Esophagus (tissue), 2 donors: ENCODE data around the gene BLOC1S4. TPM values are rescaled to one million over a fixed set of nuclear protein-coding genes. Genes with fewer than 3 reads are reported as not detected.

Experiments used
- H3K27ac ChIP-seq, 2 donors: one replicate each; pipeline ENCODE4 v1.5.1; 2013; ENCODE audit warnings: low read depth in 2 of 2, mild to moderate bottlenecking in 2 of 2, inconsistent platforms in 1 of 2, low read length in 1 of 2, moderate library complexity in 1 of 2
- H3K27me3 ChIP-seq, 2 donors: one replicate each; pipeline ENCODE4 v1.6.1; 2013; ENCODE audit warnings: low read length in 2 of 2, control low read depth in 1 of 2, mild to moderate bottlenecking in 1 of 2; ENCODE audit not compliant: insufficient read depth in 2 of 2, control insufficient read depth in 1 of 2
- H3K36me3 ChIP-seq, 2 donors: one replicate each; pipeline ENCODE4 v1.6.1; 2013; ENCODE audit warnings: low read length in 1 of 2; ENCODE audit not compliant: control insufficient read depth in 2 of 2, insufficient read depth in 2 of 2
- H3K4me1 ChIP-seq, 2 donors: one replicate each; pipeline ENCODE4 v1.6.1; 2013; ENCODE audit warnings: low read length in 1 of 2; ENCODE audit not compliant: control insufficient read depth in 2 of 2, insufficient read depth in 2 of 2
- H3K4me3 ChIP-seq, 2 donors: one replicate each; pipeline ENCODE4 v1.5.1; 2013; ENCODE audit warnings: low read length in 2 of 2, mild to moderate bottlenecking in 2 of 2, low read depth in 1 of 2, moderate library complexity in 1 of 2
- H3K9me3 ChIP-seq, 2 donors: one replicate each; pipeline ENCODE4 v1.6.1; 2013; ENCODE audit warnings: mild to moderate bottlenecking in 2 of 2, low read depth in 1 of 2, low read length in 1 of 2, moderate library complexity in 1 of 2; ENCODE audit not compliant: control insufficient read depth in 2 of 2, insufficient read depth in 1 of 2
- WGBS, 2 donors: extraction: QIAGEN DNeasy Blood & Tissue Kit; methylation state at CpG; one replicate each; pipeline ENCODE4 v1.1.7; 2013; 5-methylcytosine and 5-hydroxymethylcytosine counted together
- polyA plus RNA-seq, 2 donors: library from polyadenylated mRNA; stranded (reverse); fragments of 200-250 nt; gene quantifications; one replicate each; pipeline ENCODE4 v1.2.3, GENCODE V29; 2013
- donor health status: healthy with polysubstance abuse.
- donor health status: Bipolar disorder and iron deficiency.

Gene BLOC1S4
- polyA plus RNA-seq, 2 donors: 5.4 to 9.9 TPM

DNA sequence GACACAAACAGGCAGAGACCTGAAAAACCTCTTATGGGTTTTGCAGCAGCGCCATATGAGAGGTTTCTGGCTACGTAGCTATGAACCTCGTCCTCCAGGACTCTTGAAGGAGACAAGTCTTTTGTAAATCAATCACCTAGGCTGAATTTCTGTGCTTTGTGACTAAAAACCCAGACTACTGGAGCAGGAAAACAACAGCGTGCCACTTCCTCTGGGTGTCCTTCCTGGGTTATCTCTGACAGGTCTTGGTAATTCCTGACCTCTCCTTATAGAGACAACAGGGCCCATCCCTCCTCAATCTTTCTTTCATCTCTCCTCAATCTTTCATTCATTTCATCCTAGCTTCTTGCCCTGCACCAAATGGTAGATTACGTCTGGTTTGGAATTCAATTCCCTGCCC lies 16.6 kb upstream of the BLOC1S4 start:
- peaks cover 0 to 9% of the 10 kb centered on the region in 2 donors for H3K36me3 ChIP-seq
- H3K9me3 ChIP-seq: no peaks in the 10 kb centered on the region
- no peak overlapping the region for H3K4me3 ChIP-seq
- whole genome bisulfite sequencing, 2 donors: 69 to 72% methylated on average over 5 of the region's 5 CpGs
- H3K27ac ChIP-seq: no peak overlapping the region
- H3K4me1 ChIP-seq: peaks cover 0 to 12% of the 10 kb centered on the region in 2 donors
- no peaks in the 10 kb centered on the region for H3K27me3 ChIP-seq

DNA sequence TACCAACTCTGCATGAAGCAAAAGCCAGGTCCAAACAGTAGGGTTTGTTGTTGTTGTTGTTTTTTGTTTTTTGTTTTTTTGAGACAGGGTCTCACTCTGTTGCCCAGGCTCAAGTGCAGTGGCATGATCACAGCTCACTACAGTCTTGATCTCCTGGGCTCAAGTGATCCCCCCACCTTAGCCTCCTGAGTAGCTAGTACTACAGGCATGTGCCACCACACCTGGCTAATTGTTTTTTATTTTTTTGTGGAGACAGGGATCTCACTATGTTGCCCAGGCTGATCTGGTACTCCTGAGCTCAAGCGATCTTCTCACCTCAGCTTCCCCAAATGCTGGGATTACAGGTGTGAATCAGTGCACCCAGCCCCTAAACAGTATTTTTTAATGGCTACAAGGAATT lies 16.1 kb upstream of the BLOC1S4 start:
- WGBS, 2 donors: 98 to 100% methylated on average over 1 of the region's 1 CpG
- no peaks in the 10 kb centered on the region for H3K27me3 ChIP-seq
- H3K4me1 ChIP-seq: peaks cover 0 to 12% of the 10 kb centered on the region in 2 donors
- H3K36me3 ChIP-seq: peaks cover 0 to 9% of the 10 kb centered on the region in 2 donors
- no peak overlapping the region for H3K4me3 ChIP-seq
- no peak overlapping the region for H3K27ac ChIP-seq
- H3K9me3 ChIP-seq: no peaks in the 10 kb centered on the region

DNA sequence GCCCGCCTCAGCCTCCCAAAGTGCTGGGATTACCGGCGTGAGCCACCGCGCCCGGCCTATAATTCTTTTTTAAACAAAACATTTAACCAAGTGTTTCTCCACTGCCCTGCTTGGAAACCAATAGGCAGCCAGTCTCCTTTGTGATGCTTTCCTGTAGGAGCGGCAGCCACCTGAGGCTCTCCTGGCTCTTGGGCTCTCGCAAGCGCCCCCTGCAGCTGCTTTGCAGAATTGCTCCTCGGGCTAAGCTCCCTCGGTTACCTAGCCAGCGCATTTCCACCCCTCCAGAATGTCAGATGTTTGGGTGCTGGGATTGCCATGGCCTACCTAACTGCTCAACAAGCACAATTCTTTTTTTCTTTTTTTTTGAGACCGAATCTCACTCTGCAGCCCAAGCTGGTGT lies 14.6 kb upstream of the BLOC1S4 start:
- 86 to 87% methylated on average over 13 of the region's 13 CpGs for WGBS, 2 donors
- H3K36me3 ChIP-seq: peaks cover 0 to 9% of the 10 kb centered on the region in 2 donors

DNA sequence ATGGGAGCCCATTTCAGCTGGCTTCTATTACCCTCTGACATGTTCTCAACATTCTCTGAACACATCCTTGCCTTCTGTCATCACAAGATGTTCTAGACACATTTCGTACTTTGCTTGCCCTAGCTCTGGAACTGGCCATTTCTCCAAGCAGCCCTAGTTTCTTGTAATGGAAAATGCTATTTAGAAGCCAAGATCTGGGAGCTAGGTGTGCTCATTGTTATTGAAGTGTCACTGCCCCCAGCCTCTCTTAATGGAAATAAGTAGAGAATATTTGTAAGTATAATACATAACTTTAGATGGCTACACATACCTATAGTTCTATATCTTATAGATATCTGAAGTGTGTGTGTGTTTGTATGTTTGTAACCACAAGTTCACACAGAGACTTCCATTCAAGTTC lies 13.2 kb upstream of the BLOC1S4 start:
- Histone ChIP-seq H3K4me3 (no peak overlapping the region), H3K4me1 (peaks cover 0 to 8% of the 10 kb centered on the region in 2 donors), H3K36me3 (peaks cover 0 to 12% of the 10 kb centered on the region in 2 donors), H3K27ac (no peak overlapping the region), H3K9me3 (no peaks in the 10 kb centered on the region), H3K27me3 (no peaks in the 10 kb centered on the region)
- WGBS, 2 donors: 0% methylated on average over 1 of the region's 1 CpG

More for the DNA sequence above, 14.6 kb upstream of the BLOC1S4 start:
- Histone ChIP-seq H3K4me3 (no peak overlapping the region), H3K9me3 (no peaks in the 10 kb centered on the region), H3K27me3 (no peaks in the 10 kb centered on the region), H3K4me1 (peaks cover 0 to 3% of the 10 kb centered on the region in 2 donors), H3K27ac (no peak overlapping the region)

DNA sequence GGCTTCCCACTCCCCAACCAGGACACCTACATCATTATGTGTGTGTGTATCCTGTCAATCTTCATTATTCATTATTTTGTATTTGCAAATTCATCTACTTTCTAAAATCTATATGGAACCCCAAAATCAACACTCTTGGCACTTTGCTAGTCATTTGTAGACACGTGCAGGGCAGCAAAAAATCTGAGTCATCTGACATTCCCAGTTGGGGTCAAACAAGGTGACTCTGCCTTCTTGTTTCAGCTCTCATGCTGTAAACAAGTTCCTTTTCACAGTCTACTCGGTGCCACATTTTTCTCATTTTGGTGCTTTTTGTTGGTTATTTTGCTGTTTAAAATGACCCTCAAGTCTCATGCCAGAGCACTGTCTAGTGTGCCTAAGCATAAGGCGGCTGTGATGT lies 12.2 kb upstream of the BLOC1S4 start:
- Histone ChIP-seq H3K36me3 (peaks cover 0 to 12% of the 10 kb centered on the region in 2 donors), H3K27me3 (no peaks in the 10 kb centered on the region), H3K9me3 (no peaks in the 10 kb centered on the region), H3K4me3 (no peak overlapping the region), H3K4me1 (peaks cover 0 to 8% of the 10 kb centered on the region in 2 donors), H3K27ac (no peak overlapping the region)
- 66 to 77% methylated on average over 3 of the region's 3 CpGs for WGBS, 2 donors

DNA sequence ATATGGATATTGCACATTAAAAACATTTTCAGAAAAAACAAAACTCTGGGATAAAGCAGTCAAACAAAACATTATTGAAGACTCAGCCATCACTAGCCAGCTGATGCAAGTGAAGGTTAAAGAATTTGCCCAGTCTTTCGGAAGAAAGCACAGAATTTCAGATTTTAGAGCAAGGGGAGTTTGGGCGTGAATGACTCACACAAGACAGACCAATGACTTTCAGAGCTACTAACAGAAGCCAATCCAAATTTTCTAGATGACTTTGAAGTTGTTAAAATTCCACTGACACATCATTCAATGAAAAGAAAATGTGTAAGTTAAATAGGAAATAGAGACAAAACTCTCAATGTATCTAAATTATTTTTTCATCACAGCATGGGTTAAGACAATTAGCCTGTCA lies 10.3 kb upstream of the BLOC1S4 start:
- Histone ChIP-seq H3K27me3 (no peaks in the 10 kb centered on the region), H3K9me3 (no peaks in the 10 kb centered on the region), H3K4me1 (peaks cover 0 to 12% of the 10 kb centered on the region in 2 donors), H3K4me3 (no peak overlapping the region), H3K36me3 (peaks cover 0 to 11% of the 10 kb centered on the region in 2 donors), H3K27ac (no peak overlapping the region)
- 92 to 96% methylated on average over 2 of the region's 2 CpGs for WGBS, 2 donors

DNA sequence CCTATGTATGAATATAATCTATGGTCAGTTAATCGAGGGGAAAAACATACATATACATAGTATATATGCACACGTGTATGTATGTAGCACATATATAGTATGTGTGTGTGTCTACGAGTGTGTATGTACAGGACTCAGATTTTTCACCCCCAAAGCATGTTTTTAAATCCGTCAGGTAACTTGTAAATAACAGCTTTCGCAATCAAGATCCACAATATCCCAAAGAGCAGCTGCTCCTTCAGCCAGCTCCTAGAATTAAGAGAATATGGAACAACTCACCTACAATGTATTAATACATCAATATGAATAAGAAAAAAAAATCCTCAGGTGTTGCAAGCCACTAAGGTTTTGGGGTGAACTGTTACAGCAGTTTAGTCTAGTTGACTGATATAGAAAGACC lies 9.8 kb upstream of the BLOC1S4 start:
- 91 to 93% methylated on average over 5 of the region's 5 CpGs for WGBS, 2 donors
- Histone ChIP-seq H3K4me1 (peaks cover 0 to 12% of the 10 kb centered on the region in 2 donors), H3K27ac (no peak overlapping the region), H3K9me3 (no peaks in the 10 kb centered on the region), H3K27me3 (no peaks in the 10 kb centered on the region), H3K36me3 (peaks cover 0 to 10% of the 10 kb centered on the region in 2 donors), H3K4me3 (no peak overlapping the region)

DNA sequence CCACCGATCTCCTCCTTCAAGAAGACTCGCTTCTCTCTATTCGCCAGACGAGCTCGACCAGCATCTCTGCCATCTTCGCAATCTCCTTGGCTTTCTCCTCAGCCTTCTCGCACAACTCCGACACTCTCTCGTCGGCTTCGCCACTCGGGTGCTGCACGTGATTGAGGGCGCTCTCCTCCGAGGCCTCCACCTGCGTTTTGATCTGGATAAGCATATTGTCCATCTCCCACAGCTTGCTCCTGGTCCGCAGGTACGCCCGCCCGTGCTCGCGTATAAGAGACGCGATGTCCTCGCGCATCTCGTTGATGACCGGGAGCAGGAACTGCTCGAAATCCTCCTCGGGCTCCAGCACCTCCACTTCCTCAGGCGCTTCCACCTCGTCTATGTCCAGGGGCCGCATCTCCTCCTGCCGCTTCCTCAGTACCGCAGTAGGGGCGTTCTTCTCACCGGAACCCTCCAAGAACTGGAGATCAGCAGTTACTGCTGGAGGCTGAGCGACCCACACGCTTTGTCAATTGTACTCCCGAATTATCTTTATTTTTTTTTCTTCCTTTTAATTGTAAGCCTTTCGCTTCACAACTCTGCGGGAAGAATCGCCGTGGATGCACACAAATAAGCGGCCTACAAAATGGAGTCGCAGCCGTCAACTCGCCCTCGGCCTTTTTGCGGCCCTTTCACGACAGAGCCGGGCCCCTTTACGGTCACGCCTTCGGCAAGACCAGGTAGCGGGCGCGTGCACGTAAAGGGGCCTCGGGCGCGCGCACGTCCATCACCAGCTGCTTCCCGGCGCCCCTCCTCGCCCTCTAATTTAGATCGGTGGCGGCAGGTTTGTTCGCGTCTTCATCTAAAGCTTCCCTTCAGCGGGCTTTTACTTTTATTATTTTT lies 6.5 kb upstream of the BLOC1S4 start, which contains the start of gene MRFAP1L1:
Gene MRFAP1L1, minus strand, starts transcription at position 636 of the 885 bp plus-strand sequence. Its CDS starts 236 bp downstream, at position 400.
- WGBS, 2 donors: 0 to 1% methylated on average over 72 of the region's 72 CpGs
- Histone ChIP-seq H3K36me3 (peaks cover 0 to 4% of the 10 kb centered on the region in 2 donors), H3K4me3 (peak within 1 kb of the TSS; percentile 78 to 98), H3K4me1 (peaks cover 0 to 9% of the 10 kb centered on the region in 2 donors), H3K9me3 (no peaks in the 10 kb centered on the region), H3K27ac (peak within 1 kb of the TSS; percentile 87 to 92), H3K27me3 (no peaks in the 10 kb centered on the region)

DNA sequence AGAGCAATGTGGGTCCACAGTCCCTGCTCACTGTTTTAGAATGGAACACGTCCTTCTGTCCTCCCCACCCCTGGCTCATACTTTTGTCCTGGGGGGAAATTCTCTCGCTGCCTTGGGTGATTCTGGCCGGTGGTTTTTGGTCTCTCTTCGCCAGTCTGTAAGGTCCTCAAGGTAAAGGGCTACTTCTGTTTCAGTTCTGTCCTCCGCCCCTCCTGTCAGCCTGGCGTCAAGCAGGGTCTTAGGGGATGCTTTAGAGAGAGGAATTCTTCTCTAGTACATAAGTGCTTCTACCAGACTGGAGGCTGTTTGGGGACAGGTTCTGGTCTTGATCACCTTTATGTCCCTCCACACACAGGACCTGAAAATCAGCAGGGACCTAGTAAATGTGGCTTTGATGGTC lies 5.7 kb upstream of the BLOC1S4 start:
- no peaks in the 10 kb centered on the region for H3K9me3 ChIP-seq
- peak overlapping the region; percentile 58 to 87 for H3K27ac ChIP-seq
- peaks cover 0 to 9% of the 10 kb centered on the region in 2 donors for H3K4me1 ChIP-seq
- 9 to 15% methylated on average over 6 of the region's 6 CpGs for WGBS, 2 donors
- no peaks in the 10 kb centered on the region for H3K27me3 ChIP-seq
- peaks cover 0 to 4% of the 10 kb centered on the region in 2 donors for H3K36me3 ChIP-seq
- peak overlapping the region; percentile 78 to 98 for H3K4me3 ChIP-seq
